Measurements from ENCODE around the gene DOLK. TPM values are rescaled to one million over a fixed set of nuclear protein-coding genes. Genes with fewer than 3 reads are reported as not detected.

The DOLK gene
- total and polyA plus RNA-seq, 12 donors = 4.6 to 42.3 (median 28.3) TPM

GRCh38 chr9:128921881-128922763, 25.3 kb downstream of the DOLK start:
- no peaks in the 10 kb centered on the region for H3K9me3 ChIP-seq (replicated peaks in 1 of 3)
- H3K27me3 ChIP-seq = no peaks in the 10 kb centered on the region
- H3K4me1 ChIP-seq (replicated peaks in 1 of 2) = peaks cover 31 to 40% of the 10 kb centered on the region in 2 donors
- H3K36me3 ChIP-seq (replicated peaks in 1 of 2) = peaks cover 0 to 6% of the 10 kb centered on the region in 2 donors
- peak in 6 of 7 donors; percentile 52 to 75 (median 66) for DNase-seq
- H3K4me3 ChIP-seq = peak overlapping the region in 3 of 4 donors; percentile 48 to 99 (median 72)
- WGBS, 4 donors = 10 to 13% (median 12%) methylated on average over 18 to 32 of the region's 32 CpGs
- TF ChIP-seq, protein P1, sequence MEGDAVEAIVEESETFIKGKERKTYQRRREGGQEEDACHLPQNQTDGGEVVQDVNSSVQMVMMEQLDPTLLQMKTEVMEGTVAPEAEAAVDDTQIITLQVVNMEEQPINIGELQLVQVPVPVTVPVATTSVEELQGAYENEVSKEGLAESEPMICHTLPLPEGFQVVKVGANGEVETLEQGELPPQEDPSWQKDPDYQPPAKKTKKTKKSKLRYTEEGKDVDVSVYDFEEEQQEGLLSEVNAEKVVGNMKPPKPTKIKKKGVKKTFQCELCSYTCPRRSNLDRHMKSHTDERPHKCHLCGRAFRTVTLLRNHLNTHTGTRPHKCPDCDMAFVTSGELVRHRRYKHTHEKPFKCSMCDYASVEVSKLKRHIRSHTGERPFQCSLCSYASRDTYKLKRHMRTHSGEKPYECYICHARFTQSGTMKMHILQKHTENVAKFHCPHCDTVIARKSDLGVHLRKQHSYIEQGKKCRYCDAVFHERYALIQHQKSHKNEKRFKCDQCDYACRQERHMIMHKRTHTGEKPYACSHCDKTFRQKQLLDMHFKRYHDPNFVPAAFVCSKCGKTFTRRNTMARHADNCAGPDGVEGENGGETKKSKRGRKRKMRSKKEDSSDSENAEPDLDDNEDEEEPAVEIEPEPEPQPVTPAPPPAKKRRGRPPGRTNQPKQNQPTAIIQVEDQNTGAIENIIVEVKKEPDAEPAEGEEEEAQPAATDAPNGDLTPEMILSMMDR (IDR thresholded peaks at IDR 0.05) = peak in 1 of 6 experiments; percentile 24
- TF ChIP-seq POLR2A (IDR thresholded peaks at IDR 0.05) = peak in 1 of 2 donors; percentile 18
- H3K27ac ChIP-seq = peak overlapping the region; percentile 41 to 90 (median 85)
- intact Hi-C loops (cut with DNase I) = loop anchor here in 1 of 2 donors (5.0 kb wide), 1 partner anchor 40 kb away; the partner anchor contains the start of genes KYAT1 and LRRC8A

GRCh38 chr9:128920381-128921058, 26.9 kb downstream of the DOLK start, which contains the start of gene PHYHD1:
Gene PHYHD1, plus strand, starts transcription at chr9:128920982. Its CDS starts 1,342 bp downstream, at chr9:128922324.
- WGBS, 4 donors = 34 to 37% (median 35%) methylated on average over 9 to 13 of the region's 13 CpGs
- Histone ChIP-seq H3K9me3 (replicated peaks in 1 of 3) (no peaks in the 10 kb centered on the region), H3K27ac (peak within 1 kb of the TSS; percentile 41 to 90 (median 85)), H3K4me1 (replicated peaks in 1 of 2) (peaks cover 47 to 56% of the 10 kb centered on the region in 2 donors), H3K4me3 (peak within 1 kb of the TSS in 2 of 4 donors; percentile 72 to 99), H3K27me3 (no peaks in the 10 kb centered on the region), H3K36me3 (replicated peaks in 1 of 2) (peaks cover 0 to 13% of the 10 kb centered on the region in 2 donors)
- intact Hi-C loops (cut with DNase I) = loop anchor here in 1 of 2 donors (5.0 kb wide), 1 partner anchor 38 kb away; the partner anchor contains the start of genes KYAT1 and LRRC8A
- TF ChIP-seq, protein P1 (IDR thresholded peaks at IDR 0.05) = no peak
- TF ChIP-seq POLR2A (IDR thresholded peaks at IDR 0.05) = peak in 1 of 2 donors; percentile 36
- DNase-seq = peak; percentile 62 to 92 (median 91)

- intact Hi-C loops (cut with DNase I) = loop anchor here (5.0 kb wide), 1 partner anchor 37 kb away; the partner anchor contains the start of genes KYAT1 (in 2 of the 2) and LRRC8A (in 2 of the 2)
- Histone ChIP-seq H3K36me3 (replicated peaks in 1 of 2) (peaks cover 0 to 13% of the 10 kb centered on the region in 2 donors), H3K4me3 (no peak overlapping the region), H3K27ac (peak overlapping the region in 3 of 5 donors; percentile 31 to 90 (median 85)), H3K27me3 (no peaks in the 10 kb centered on the region), H3K4me1 (replicated peaks in 1 of 2) (peaks cover 47 to 56% of the 10 kb centered on the region in 2 donors), H3K9me3 (replicated peaks in 1 of 3) (no peaks in the 10 kb centered on the region)
- WGBS, 4 donors = 75 to 82% (median 77%) methylated on average over 11 to 14 of the region's 14 CpGs
- no peak for DNase-seq
- TF ChIP-seq, protein P1 (IDR thresholded peaks at IDR 0.05) = no peak
- TF ChIP-seq POLR2A (IDR thresholded peaks at IDR 0.05) = no peak
Observed at GRCh38 chr9:128919402-128920089, 27.9 kb downstream of the DOLK start.
